Transverse colon (tissue), 4 donors: ENCODE data around the gene PCLAF.
"Not testable (repeated sequence)": the region's sequence is repeated elsewhere in the genome, so short reads cannot be mapped to it uniquely, and the experiment has no call there.

Experiments used
- CTCF ChIP-seq, 5 experiments: fragments of 200-600 bp in 3 of 5; fragments of 450-650 bp in 2 of 5; sonication (generic) in 3 of 5; IDR thresholded peaks; 1 replicate in 2 of 5; 2 replicates in 3 of 5; pipeline ENCODE4 v1.5.1; 2016 to 2017; ENCODE audit warnings: antibody characterized with exemption in 5 of 5, inconsistent platforms in 3 of 5, mild to moderate bottlenecking in 2 of 5, moderate library complexity in 1 of 5
- EP300 ChIP-seq: sonication (generic); formaldehyde crosslinking; IDR thresholded peaks from one replicate; pipeline ENCODE4 v1.6.1; 2017; ENCODE audit warnings: antibody characterized with exemption, low read depth
- POLR2A ChIP-seq: fragments of 450-650 bp; IDR thresholded peaks from one replicate; pipeline ENCODE4 v1.6.1; 2016; ENCODE audit warnings: antibody characterized with exemption, mild to moderate bottlenecking, moderate library complexity
- POLR2AphosphoS5 ChIP-seq, 3 donors: sonication (generic); formaldehyde crosslinking; IDR thresholded peaks; one replicate each; pipeline ENCODE4 v1.6.1; 2016; ENCODE audit warnings: antibody characterized with exemption in 3 of 3

- not testable (repeated sequence) for TF ChIP-seq POLR2A; EP300; CTCF (IDR thresholded peaks at IDR 0.05); POLR2AphosphoS5 (IDR thresholded peaks at IDR 0.05)
These were observed 49.6 kb downstream of the PCLAF start for GRCh38 chr15:64331668-64332067.
